ENCODE data around the gene P2RX2.

The P2RX2 gene

GRCh38 chr12:132578118-132578517 is 40.5 kb upstream of the P2RX2 start:
- H3K36me3 ChIP-seq (ENCODE audit: control insufficient read depth, low read length): peaks cover 34% of the 10 kb centered on the region
- no peaks in the 10 kb centered on the region for H3F3A ChIP-seq (ENCODE audit: control insufficient read depth, insufficient read depth)
- no peaks in the 10 kb centered on the region for H3K27me3 ChIP-seq (ENCODE audit: control insufficient read depth, low read length)
- no peak overlapping the region for H3K4me2 ChIP-seq (ENCODE audit: low read length)
- H4K20me1 ChIP-seq (ENCODE audit: control insufficient read depth, insufficient read depth, low read depth, low read length): no peaks in the 10 kb centered on the region
- H3K4me3 ChIP-seq (ENCODE audit: low read length): no peak overlapping the region
- TF ChIP-seq EZH2phosphoT487 (IDR thresholded peaks at IDR 0.05; ENCODE audit: borderline replicate concordance, low read length) (no peak), CTCF (IDR thresholded peaks at IDR 0.05; ENCODE audit: low read depth, low read length, poor library complexity, severe bottlenecking) (no peak)
- H3K9me3 ChIP-seq (ENCODE audit: control insufficient read depth, insufficient read depth, low read length): no peaks in the 10 kb centered on the region
- no peaks in the 10 kb centered on the region for H3K9me2 ChIP-seq (replicated peaks; ENCODE audit: control insufficient read depth, low read length)
- no peak overlapping the region for H3K27ac ChIP-seq (ENCODE audit: low read depth, low read length)
- no peaks in the 10 kb centered on the region for H3K79me2 ChIP-seq (ENCODE audit: control insufficient read depth, low read length)
- H3K4me1 ChIP-seq (ENCODE audit: control insufficient read depth, low read length): no peaks in the 10 kb centered on the region

- H3K4me2 ChIP-seq (ENCODE audit: low read length): no peak overlapping the region
- H3F3A ChIP-seq (ENCODE audit: control insufficient read depth, insufficient read depth): 0 out of 2 replicates have a peak, but pooled peaks cover under 1% of the 10 kb centered on the region
- no peaks in the 10 kb centered on the region for H4K20me1 ChIP-seq (ENCODE audit: control insufficient read depth, insufficient read depth, low read depth, low read length)
- no peak overlapping the region for H3K4me3 ChIP-seq (ENCODE audit: low read length)
- no peaks in the 10 kb centered on the region for H3K9me2 ChIP-seq (replicated peaks; ENCODE audit: control insufficient read depth, low read length)
- H3K36me3 ChIP-seq (ENCODE audit: control insufficient read depth, low read length): peaks cover 34% of the 10 kb centered on the region
- H3K27me3 ChIP-seq (ENCODE audit: control insufficient read depth, low read length): no peaks in the 10 kb centered on the region
- no peak for TF ChIP-seq EZH2phosphoT487 (IDR thresholded peaks at IDR 0.05; ENCODE audit: borderline replicate concordance, low read length)
- H3K4me1 ChIP-seq (ENCODE audit: control insufficient read depth, low read length): no peaks in the 10 kb centered on the region
- H3K79me2 ChIP-seq (ENCODE audit: control insufficient read depth, low read length): no peaks in the 10 kb centered on the region
- H3K27ac ChIP-seq (ENCODE audit: low read depth, low read length): no peak overlapping the region
- no peaks in the 10 kb centered on the region for H3K9me3 ChIP-seq (ENCODE audit: control insufficient read depth, insufficient read depth, low read length)
Observed at GRCh38 chr12:132578826-132579225, 39.8 kb upstream of the P2RX2 start.

GRCh38 chr12:132579744-132580143 is 38.8 kb upstream of the P2RX2 start:
- no peak overlapping the region for H3K27ac ChIP-seq (ENCODE audit: low read depth, low read length)
- no peaks in the 10 kb centered on the region for H3K9me2 ChIP-seq (replicated peaks; ENCODE audit: control insufficient read depth, low read length)
- H3F3A ChIP-seq (ENCODE audit: control insufficient read depth, insufficient read depth): peaks cover 4% of the 10 kb centered on the region; the same call in 1 of the 2 replicates
- no peaks in the 10 kb centered on the region for H3K4me1 ChIP-seq (ENCODE audit: control insufficient read depth, low read length)
- H3K27me3 ChIP-seq (ENCODE audit: control insufficient read depth, low read length): no peaks in the 10 kb centered on the region
- H3K9me3 ChIP-seq (ENCODE audit: control insufficient read depth, insufficient read depth, low read length): no peaks in the 10 kb centered on the region
- H3K36me3 ChIP-seq (ENCODE audit: control insufficient read depth, low read length): peaks cover 31% of the 10 kb centered on the region
- no peak overlapping the region for H3K4me2 ChIP-seq (ENCODE audit: low read length)
- H3K4me3 ChIP-seq (ENCODE audit: low read length): no peak overlapping the region
- no peaks in the 10 kb centered on the region for H3K79me2 ChIP-seq (ENCODE audit: control insufficient read depth, low read length)
- H4K20me1 ChIP-seq (ENCODE audit: control insufficient read depth, insufficient read depth, low read depth, low read length): no peaks in the 10 kb centered on the region
- TF ChIP-seq EZH2phosphoT487 (IDR thresholded peaks at IDR 0.05; ENCODE audit: borderline replicate concordance, low read length) (no peak), CTCF (IDR thresholded peaks at IDR 0.05; ENCODE audit: low read depth, low read length, poor library complexity, severe bottlenecking) (no peak)

- H3K9me2 ChIP-seq (replicated peaks; ENCODE audit: control insufficient read depth, low read length): no peaks in the 10 kb centered on the region
- H3K27ac ChIP-seq (ENCODE audit: low read depth, low read length): no peak overlapping the region
- peaks cover 31% of the 10 kb centered on the region for H3K36me3 ChIP-seq (ENCODE audit: control insufficient read depth, low read length)
- no peak overlapping the region for H3K4me2 ChIP-seq (ENCODE audit: low read length)
- H3F3A ChIP-seq (ENCODE audit: control insufficient read depth, insufficient read depth): peaks cover 4% of the 10 kb centered on the region; the same call in 1 of the 2 replicates
- no peaks in the 10 kb centered on the region for H4K20me1 ChIP-seq (ENCODE audit: control insufficient read depth, insufficient read depth, low read depth, low read length)
- no peak overlapping the region for H3K4me3 ChIP-seq (ENCODE audit: low read length)
- no peaks in the 10 kb centered on the region for H3K79me2 ChIP-seq (ENCODE audit: control insufficient read depth, low read length)
- H3K9me3 ChIP-seq (ENCODE audit: control insufficient read depth, insufficient read depth, low read length): no peaks in the 10 kb centered on the region
- no peaks in the 10 kb centered on the region for H3K4me1 ChIP-seq (ENCODE audit: control insufficient read depth, low read length)
- no peaks in the 10 kb centered on the region for H3K27me3 ChIP-seq (ENCODE audit: control insufficient read depth, low read length)
- TF ChIP-seq EZH2phosphoT487 (IDR thresholded peaks at IDR 0.05; ENCODE audit: borderline replicate concordance, low read length) (no peak), CTCF (IDR thresholded peaks at IDR 0.05; ENCODE audit: low read depth, low read length, poor library complexity, severe bottlenecking) (no peak)
Observed at GRCh38 chr12:132580701-132581292, 37.8 kb upstream of the P2RX2 start.
